ENCODE results near the gene TMEM135.

TMEM135 gene

DNA sequence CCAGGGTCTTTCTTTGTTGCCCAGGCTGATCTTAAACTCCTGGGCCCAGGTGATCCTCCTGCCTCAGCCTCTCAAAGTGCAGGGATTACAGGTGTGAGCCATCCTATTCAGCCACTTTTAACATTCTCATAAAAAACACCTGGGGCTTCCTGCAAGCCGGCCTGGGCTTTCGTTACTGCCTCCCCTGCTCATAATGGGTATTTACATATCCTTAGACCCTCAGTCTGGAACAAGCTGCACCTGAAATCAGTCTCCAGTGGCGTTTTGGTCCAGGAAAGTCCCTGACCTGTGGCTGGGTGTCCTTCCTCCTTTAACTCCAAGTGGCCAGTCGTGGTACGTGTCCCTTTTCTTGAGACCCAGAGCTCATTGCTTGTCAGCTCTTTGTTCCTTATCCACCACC lies 320.7 kb downstream of the TMEM135 start:
- TF ChIP-seq, protein P1, sequence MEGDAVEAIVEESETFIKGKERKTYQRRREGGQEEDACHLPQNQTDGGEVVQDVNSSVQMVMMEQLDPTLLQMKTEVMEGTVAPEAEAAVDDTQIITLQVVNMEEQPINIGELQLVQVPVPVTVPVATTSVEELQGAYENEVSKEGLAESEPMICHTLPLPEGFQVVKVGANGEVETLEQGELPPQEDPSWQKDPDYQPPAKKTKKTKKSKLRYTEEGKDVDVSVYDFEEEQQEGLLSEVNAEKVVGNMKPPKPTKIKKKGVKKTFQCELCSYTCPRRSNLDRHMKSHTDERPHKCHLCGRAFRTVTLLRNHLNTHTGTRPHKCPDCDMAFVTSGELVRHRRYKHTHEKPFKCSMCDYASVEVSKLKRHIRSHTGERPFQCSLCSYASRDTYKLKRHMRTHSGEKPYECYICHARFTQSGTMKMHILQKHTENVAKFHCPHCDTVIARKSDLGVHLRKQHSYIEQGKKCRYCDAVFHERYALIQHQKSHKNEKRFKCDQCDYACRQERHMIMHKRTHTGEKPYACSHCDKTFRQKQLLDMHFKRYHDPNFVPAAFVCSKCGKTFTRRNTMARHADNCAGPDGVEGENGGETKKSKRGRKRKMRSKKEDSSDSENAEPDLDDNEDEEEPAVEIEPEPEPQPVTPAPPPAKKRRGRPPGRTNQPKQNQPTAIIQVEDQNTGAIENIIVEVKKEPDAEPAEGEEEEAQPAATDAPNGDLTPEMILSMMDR (conservative IDR thresholded peaks at IDR 0.05; ENCODE audit: control insufficient read depth, insufficient read depth, low read depth, low read length): no peak
- H3K4me3 ChIP-seq (ENCODE audit: control insufficient read depth, low read depth, low read length): no peak overlapping the region
- DNase-seq (ENCODE audit: low read depth): no peak

- no peak overlapping the region for H3K4me3 ChIP-seq (ENCODE audit: control insufficient read depth, low read depth, low read length)
- no peak for DNase-seq (ENCODE audit: low read depth)
- TF ChIP-seq, protein P1 (conservative IDR thresholded peaks at IDR 0.05; ENCODE audit: control insufficient read depth, insufficient read depth, low read depth, low read length): no peak
Observed at GRCh38 chr11:87359401-87359800, 321.7 kb downstream of the TMEM135 start.

DNA sequence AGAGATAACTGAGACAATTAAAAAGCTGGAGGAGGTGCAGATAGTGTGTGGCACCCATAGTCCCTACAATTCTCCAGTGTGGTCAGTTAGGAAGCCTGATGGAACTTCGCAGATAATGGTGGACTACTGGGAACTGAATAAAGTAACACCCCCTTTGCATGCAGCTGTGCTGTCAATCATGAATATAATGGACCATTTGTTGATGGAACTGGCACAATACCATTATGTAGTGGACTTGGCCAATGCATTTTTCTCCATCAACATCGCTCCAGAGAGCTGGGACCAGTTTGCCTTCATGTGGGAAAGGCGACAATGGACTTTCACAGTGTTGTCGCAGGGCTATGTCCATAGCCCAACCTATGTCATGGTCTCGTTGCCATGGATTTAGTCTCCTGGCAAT lies 324.2 kb downstream of the TMEM135 start:
- no peak for DNase-seq (ENCODE audit: low read depth)

GRCh38 chr11:87366346-87366745 lies 328.6 kb downstream of the TMEM135 start:
- no peak for DNase-seq (ENCODE audit: low read depth)
- no peak overlapping the region for H3K4me3 ChIP-seq (ENCODE audit: control insufficient read depth, low read depth, low read length)
- TF ChIP-seq, protein P1 (conservative IDR thresholded peaks at IDR 0.05; ENCODE audit: control insufficient read depth, insufficient read depth, low read depth, low read length): no peak

More for the DNA sequence above, 324.2 kb downstream of the TMEM135 start:
- TF ChIP-seq, protein P1 (conservative IDR thresholded peaks at IDR 0.05; ENCODE audit: control insufficient read depth, insufficient read depth, low read depth, low read length): no peak
- no peak overlapping the region for H3K4me3 ChIP-seq (ENCODE audit: control insufficient read depth, low read depth, low read length)

DNA sequence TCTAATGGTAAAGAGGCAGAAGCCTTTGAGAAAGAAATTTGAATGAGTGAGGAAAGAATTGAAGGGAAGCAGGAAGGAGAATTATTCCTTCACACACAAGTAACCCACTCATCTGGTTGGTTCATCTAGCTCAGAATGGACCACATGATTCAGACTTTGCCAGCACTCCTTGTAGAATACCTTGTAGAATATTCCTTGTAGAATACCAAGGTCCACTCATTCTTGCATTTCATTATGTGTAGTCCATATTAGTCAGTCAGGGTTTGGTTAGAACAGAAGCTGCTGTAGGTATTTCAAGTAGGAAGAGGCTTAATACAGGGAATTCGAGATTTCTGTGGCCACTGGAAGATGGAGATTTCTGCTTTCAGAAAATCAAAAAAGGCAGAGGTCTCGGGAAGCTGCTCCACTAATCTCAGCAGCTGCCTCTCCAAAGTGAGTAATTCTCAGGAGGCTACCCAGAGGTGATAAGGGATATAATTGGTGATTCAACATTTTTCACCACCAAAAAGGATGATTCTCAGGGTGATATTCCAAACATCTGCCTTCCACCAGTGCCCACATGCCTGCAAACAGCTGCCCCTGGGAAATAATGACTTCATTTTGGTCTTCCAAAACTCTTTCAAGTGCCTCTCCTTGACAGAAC lies 329.1 kb downstream of the TMEM135 start:
- peak; percentile 11 for DNase-seq (ENCODE audit: low read depth)
- no peak overlapping the region for H3K4me3 ChIP-seq (ENCODE audit: control insufficient read depth, low read depth, low read length)
- TF ChIP-seq, protein P1 (conservative IDR thresholded peaks at IDR 0.05; ENCODE audit: control insufficient read depth, insufficient read depth, low read depth, low read length): no peak

DNA sequence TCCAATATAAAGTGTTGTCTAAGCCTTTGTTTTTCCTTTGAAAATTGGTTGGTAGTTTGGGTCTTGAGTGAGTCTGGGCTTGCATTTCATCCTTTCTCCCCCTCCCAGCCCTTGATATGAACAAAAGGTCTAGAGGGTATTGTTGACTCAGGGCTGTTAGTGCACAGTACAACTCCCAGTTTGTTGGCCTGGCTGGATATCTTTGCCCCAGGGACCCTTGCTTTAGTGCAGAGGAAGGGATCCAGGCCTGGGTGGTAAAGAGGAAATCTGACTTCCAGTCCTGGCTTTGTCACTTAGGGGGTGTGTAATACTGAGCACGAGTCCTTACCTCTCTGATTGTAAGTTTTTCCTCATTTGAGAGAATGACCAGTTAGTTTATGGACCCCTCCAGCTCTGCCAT lies 330.4 kb downstream of the TMEM135 start:
- no peak for DNase-seq (ENCODE audit: low read depth)
- H3K4me3 ChIP-seq (ENCODE audit: control insufficient read depth, low read depth, low read length): no peak overlapping the region
- TF ChIP-seq, protein P1 (conservative IDR thresholded peaks at IDR 0.05; ENCODE audit: control insufficient read depth, insufficient read depth, low read depth, low read length): no peak

All from fibroblast of mammary gland (primary cell).